T-helper 2 cell treated with Interferon-gamma antibody and Interleukin-4, amounts not matched to agents 5 μg/mL and 100 μg/mL, for 36 hours (primary cell): Measurements from ENCODE around the gene ATF4.

Experiments used
- DNase-seq: peaks from one replicate; pipeline ENCODE4 v3.0.0; 2021; ENCODE audit warnings: low spot score
- H3K27ac Mint-ChIP-seq: one replicate; pipeline ENCODE4 v1.8.0; 2021; ENCODE audit warnings: mild to moderate bottlenecking, mixed read lengths
- H3K27me3 Mint-ChIP-seq: one replicate; pipeline ENCODE4 v1.8.0; 2021; ENCODE audit warnings: low read depth, mixed read lengths
- H3K36me3 Mint-ChIP-seq: one replicate; pipeline ENCODE4 v1.8.0; 2021; ENCODE audit warnings: low read depth, mixed read lengths
- H3K4me1 Mint-ChIP-seq: one replicate; pipeline ENCODE4 v1.8.0; 2021; ENCODE audit warnings: low read depth, mixed read lengths
- H3K4me3 Mint-ChIP-seq: one replicate; pipeline ENCODE4 v1.8.0; 2022; ENCODE audit warnings: mild to moderate bottlenecking, moderate library complexity, mixed read lengths
- H3K9me3 Mint-ChIP-seq: one replicate; pipeline ENCODE4 v1.8.0; 2021; ENCODE audit warnings: mixed read lengths

Gene ATF4

GRCh38 chr22:39522567-39523300 lies 2.4 kb downstream of the ATF4 start:
- DNase-seq, result no peak
- H3K36me3 Mint-ChIP-seq, result peaks cover 57% of the 10 kb centered on the region
- peak overlapping the region; percentile 93 for H3K4me3 Mint-ChIP-seq
- peaks cover 49% of the 10 kb centered on the region for H3K4me1 Mint-ChIP-seq
- H3K9me3 Mint-ChIP-seq, result no peaks in the 10 kb centered on the region
- peak overlapping the region; percentile 98 for H3K27ac Mint-ChIP-seq
- H3K27me3 Mint-ChIP-seq, result peaks cover 3% of the 10 kb centered on the region

- Mint-ChIP-seq H3K36me3 (peaks cover 64% of the 10 kb centered on the region), H3K9me3 (no peaks in the 10 kb centered on the region), H3K4me3 (peak overlapping the region; percentile 51), H3K4me1 (peaks cover 49% of the 10 kb centered on the region), H3K27ac (peak overlapping the region; percentile 82), H3K27me3 (peaks cover 3% of the 10 kb centered on the region)
- no peak for DNase-seq
Observed at GRCh38 chr22:39524089-39524752, 3.9 kb downstream of the ATF4 start.

- peak overlapping the region; percentile 82 for H3K27ac Mint-ChIP-seq
- peaks cover 55% of the 10 kb centered on the region for H3K4me1 Mint-ChIP-seq
- H3K9me3 Mint-ChIP-seq, result no peaks in the 10 kb centered on the region
- H3K27me3 Mint-ChIP-seq, result peaks cover 2% of the 10 kb centered on the region
- DNase-seq, result no peak
- H3K36me3 Mint-ChIP-seq, result peaks cover 71% of the 10 kb centered on the region
- H3K4me3 Mint-ChIP-seq, result peak overlapping the region; percentile 51
Observed at GRCh38 chr22:39524753-39525657, 4.6 kb downstream of the ATF4 start.

- Mint-ChIP-seq H3K27ac (peak overlapping the region; percentile 73), H3K4me3 (peak overlapping the region; percentile 27), H3K4me1 (peaks cover 57% of the 10 kb centered on the region), H3K9me3 (no peaks in the 10 kb centered on the region), H3K27me3 (no peaks in the 10 kb centered on the region), H3K36me3 (peaks cover 73% of the 10 kb centered on the region)
- DNase-seq, result no peak
Observed at GRCh38 chr22:39525658-39525975, 5.3 kb downstream of the ATF4 start.

- H3K4me3 Mint-ChIP-seq, result peak overlapping the region; percentile 32
- H3K36me3 Mint-ChIP-seq, result peaks cover 69% of the 10 kb centered on the region
Observed at GRCh38 chr22:39526736-39527171, 6.4 kb downstream of the ATF4 start.

GRCh38 chr22:39527481-39527961 lies 7.2 kb downstream of the ATF4 start:
- peaks cover 66% of the 10 kb centered on the region for H3K36me3 Mint-ChIP-seq
- DNase-seq, result no peak
- H3K4me1 Mint-ChIP-seq, result peaks cover 58% of the 10 kb centered on the region
- peak overlapping the region; percentile 32 for H3K4me3 Mint-ChIP-seq
- H3K27me3 Mint-ChIP-seq, result no peaks in the 10 kb centered on the region
- peak overlapping the region; percentile 38 for H3K27ac Mint-ChIP-seq
- no peaks in the 10 kb centered on the region for H3K9me3 Mint-ChIP-seq

More at GRCh38 chr22:39526736-39527171, 6.4 kb downstream of the ATF4 start:
- Mint-ChIP-seq H3K9me3 (no peaks in the 10 kb centered on the region), H3K4me1 (peaks cover 64% of the 10 kb centered on the region), H3K27ac (peak overlapping the region; percentile 38), H3K27me3 (no peaks in the 10 kb centered on the region)
- no peak for DNase-seq

- H3K4me1 Mint-ChIP-seq, result peaks cover 54% of the 10 kb centered on the region
- H3K9me3 Mint-ChIP-seq, result no peaks in the 10 kb centered on the region
- no peak for DNase-seq
- H3K27ac Mint-ChIP-seq, result no peak overlapping the region
- H3K27me3 Mint-ChIP-seq, result no peaks in the 10 kb centered on the region
- no peak overlapping the region for H3K4me3 Mint-ChIP-seq
- peaks cover 61% of the 10 kb centered on the region for H3K36me3 Mint-ChIP-seq
Observed at GRCh38 chr22:39528080-39528661, 7.8 kb downstream of the ATF4 start.

- Mint-ChIP-seq H3K9me3 (no peaks in the 10 kb centered on the region), H3K4me1 (peaks cover 51% of the 10 kb centered on the region), H3K36me3 (peaks cover 57% of the 10 kb centered on the region), H3K27me3 (no peaks in the 10 kb centered on the region), H3K4me3 (peak overlapping the region; percentile 77), H3K27ac (peak overlapping the region; percentile 42)
- DNase-seq, result peak; percentile 86
Observed at GRCh38 chr22:39528681-39529486, 8.5 kb downstream of the ATF4 start.

- H3K4me1 Mint-ChIP-seq, result peaks cover 54% of the 10 kb centered on the region
- peak overlapping the region; percentile 77 for H3K4me3 Mint-ChIP-seq
- no peaks in the 10 kb centered on the region for H3K27me3 Mint-ChIP-seq
- no peaks in the 10 kb centered on the region for H3K9me3 Mint-ChIP-seq
- H3K27ac Mint-ChIP-seq, result peak overlapping the region; percentile 42
- peaks cover 52% of the 10 kb centered on the region for H3K36me3 Mint-ChIP-seq
- DNase-seq, result no peak
Observed at GRCh38 chr22:39529487-39529851, 9.1 kb downstream of the ATF4 start.

GRCh38 chr22:39530116-39530515 lies 9.8 kb downstream of the ATF4 start:
- Mint-ChIP-seq H3K27ac (peak overlapping the region; percentile 31), H3K27me3 (no peaks in the 10 kb centered on the region), H3K4me1 (peaks cover 49% of the 10 kb centered on the region), H3K4me3 (peak overlapping the region; percentile 77), H3K9me3 (no peaks in the 10 kb centered on the region), H3K36me3 (peaks cover 46% of the 10 kb centered on the region)
- no peak for DNase-seq

- peaks cover 41% of the 10 kb centered on the region for H3K36me3 Mint-ChIP-seq
- H3K27ac Mint-ChIP-seq, result peak overlapping the region; percentile 59
- peak overlapping the region; percentile 93 for H3K4me3 Mint-ChIP-seq
- H3K9me3 Mint-ChIP-seq, result no peaks in the 10 kb centered on the region
- DNase-seq, result no peak
- no peaks in the 10 kb centered on the region for H3K27me3 Mint-ChIP-seq
- H3K4me1 Mint-ChIP-seq, result peaks cover 44% of the 10 kb centered on the region
Observed at GRCh38 chr22:39530692-39531331, 10.4 kb downstream of the ATF4 start.

- peak within 1 kb of the TSS; percentile 90 for H3K27ac Mint-ChIP-seq
- no peaks in the 10 kb centered on the region for H3K9me3 Mint-ChIP-seq
- H3K4me1 Mint-ChIP-seq, result peaks cover 36% of the 10 kb centered on the region
- H3K36me3 Mint-ChIP-seq, result peaks cover 38% of the 10 kb centered on the region
- DNase-seq, result peak; percentile 100
- no peaks in the 10 kb centered on the region for H3K27me3 Mint-ChIP-seq
- H3K4me3 Mint-ChIP-seq, result peak within 1 kb of the TSS; percentile 93
Observed at GRCh38 chr22:39532215-39533073, 12.1 kb downstream of the ATF4 start, which contains the start of gene RPS19BP1. Gene RPS19BP1, minus strand, starts transcription at chr22:39532748. Its CDS starts 10 bp downstream, at chr22:39532738.
